ENCODE results near the gene CLRN2. TPM values are rescaled to one million over a fixed set of nuclear protein-coding genes. Genes with fewer than 3 reads are reported as not detected.
A peak's percentile ranks its signal among the peaks of the same experiment; 100 is the strongest.

The CLRN2 gene
- total RNA-seq, 1 donor from 2014 or later = not detected

- H3K4me1 Mint-ChIP-seq (ENCODE audit: unreplicated experiment) = peaks cover 5% of the 10 kb centered on the region
- peaks cover 22% of the 10 kb centered on the region for H3K27me3 Mint-ChIP-seq (ENCODE audit: unreplicated experiment)
- H3K9me3 Mint-ChIP-seq (ENCODE audit: unreplicated experiment) = no peaks in the 10 kb centered on the region
- no peak overlapping the region for H3K4me3 Mint-ChIP-seq (ENCODE audit: unreplicated experiment)
- DNase-seq (ENCODE audit: extremely low spot score, unreplicated experiment) = no peak
- no peaks in the 10 kb centered on the region for H3K36me3 Mint-ChIP-seq (ENCODE audit: unreplicated experiment)
- TF ChIP-seq CTCF (IDR thresholded peaks at IDR 0.05) = no peak
- no peak overlapping the region for H3K27ac Mint-ChIP-seq (ENCODE audit: unreplicated experiment)
Observed at GRCh38 chr4:17560065-17560673, 45.2 kb downstream of the CLRN2 start.

GRCh38 chr4:17561195-17561909 lies 46.4 kb downstream of the CLRN2 start:
- Mint-ChIP-seq H3K4me3 (ENCODE audit: unreplicated experiment) (no peak overlapping the region), H3K9me3 (ENCODE audit: unreplicated experiment) (no peaks in the 10 kb centered on the region), H3K27me3 (ENCODE audit: unreplicated experiment) (peaks cover 14% of the 10 kb centered on the region), H3K4me1 (ENCODE audit: unreplicated experiment) (peaks cover 5% of the 10 kb centered on the region), H3K36me3 (ENCODE audit: unreplicated experiment) (no peaks in the 10 kb centered on the region), H3K27ac (ENCODE audit: unreplicated experiment) (no peak overlapping the region)
- no peak for TF ChIP-seq CTCF (IDR thresholded peaks at IDR 0.05)
- no peak for DNase-seq (ENCODE audit: extremely low spot score, unreplicated experiment)

GRCh38 chr4:17562157-17562556 lies 47.2 kb downstream of the CLRN2 start:
- no peak for DNase-seq (ENCODE audit: extremely low spot score, unreplicated experiment)
- Mint-ChIP-seq H3K4me3 (ENCODE audit: unreplicated experiment) (no peak overlapping the region), H3K4me1 (ENCODE audit: unreplicated experiment) (peaks cover 5% of the 10 kb centered on the region), H3K27ac (ENCODE audit: unreplicated experiment) (no peak overlapping the region), H3K27me3 (ENCODE audit: unreplicated experiment) (peaks cover 10% of the 10 kb centered on the region), H3K36me3 (ENCODE audit: unreplicated experiment) (no peaks in the 10 kb centered on the region), H3K9me3 (ENCODE audit: unreplicated experiment) (no peaks in the 10 kb centered on the region)
- peak; percentile 6 for TF ChIP-seq CTCF (IDR thresholded peaks at IDR 0.05)

GRCh38 chr4:17565846-17566245 lies 50.9 kb downstream of the CLRN2 start:
- TF ChIP-seq CTCF (IDR thresholded peaks at IDR 0.05) = no peak

GRCh38 chr4:17567271-17567670 lies 52.3 kb downstream of the CLRN2 start:
- TF ChIP-seq CTCF (IDR thresholded peaks at IDR 0.05) = no peak
- Mint-ChIP-seq H3K36me3 (ENCODE audit: unreplicated experiment) (no peaks in the 10 kb centered on the region), H3K27me3 (ENCODE audit: unreplicated experiment) (peaks cover 5% of the 10 kb centered on the region), H3K27ac (ENCODE audit: unreplicated experiment) (no peak overlapping the region), H3K4me3 (ENCODE audit: unreplicated experiment) (no peak overlapping the region), H3K9me3 (ENCODE audit: unreplicated experiment) (no peaks in the 10 kb centered on the region), H3K4me1 (ENCODE audit: unreplicated experiment) (no peaks in the 10 kb centered on the region)
- DNase-seq (ENCODE audit: extremely low spot score, unreplicated experiment) = no peak

More at GRCh38 chr4:17565846-17566245, 50.9 kb downstream of the CLRN2 start:
- no peak for DNase-seq (ENCODE audit: extremely low spot score, unreplicated experiment)
- Mint-ChIP-seq H3K9me3 (ENCODE audit: unreplicated experiment) (no peaks in the 10 kb centered on the region), H3K27me3 (ENCODE audit: unreplicated experiment) (peaks cover 5% of the 10 kb centered on the region), H3K36me3 (ENCODE audit: unreplicated experiment) (no peaks in the 10 kb centered on the region), H3K27ac (ENCODE audit: unreplicated experiment) (no peak overlapping the region), H3K4me1 (ENCODE audit: unreplicated experiment) (peaks cover 5% of the 10 kb centered on the region), H3K4me3 (ENCODE audit: unreplicated experiment) (no peak overlapping the region)

All from osteocyte (in vitro differentiated cells).